OCI-LY3 (cell line): ENCODE data around the gene SLC8A1.

ENCODE experiments used
- H2AFZ ChIP-seq: fragments of 200-600, 300-600 bp; shearing (Covaris generic); 2 replicates; pipeline ENCODE4 v1.6.0; 2014; ENCODE audit warnings: antibody characterized with exemption, low read depth, low read length
- H3K27ac ChIP-seq: fragments of 200-600, 300-600 bp; sonication (generic); 2 replicates; pipeline ENCODE4 v1.5.1; 2014; ENCODE audit warnings: mild to moderate bottlenecking, low read length, moderate library complexity, mixed read lengths
- H3K27me3 ChIP-seq: fragments of 200-600, 300-600 bp; sonication (generic); 2 replicates; pipeline ENCODE4 v1.6.1; 2014; ENCODE audit warnings: low read depth, low read length, mixed read lengths
- H3K36me3 ChIP-seq: fragments of 200-600, 300-600 bp; sonication (generic); replicated peaks from 2 replicates; pipeline ENCODE3; 2014; ENCODE audit warnings: low read depth, low read length, mixed read lengths
- H3K4me1 ChIP-seq: fragments of 300-600, 200-600 bp; sonication (generic); 2 replicates; pipeline ENCODE4 v1.6.1; 2014; ENCODE audit warnings: low read length, mixed read lengths
- H3K4me2 ChIP-seq: fragments of 200-600, 300-600 bp; sonication (generic); 2 replicates; pipeline ENCODE4 v1.6.1; 2014; ENCODE audit warnings: low read length, mixed read lengths
- H3K4me3 ChIP-seq: fragments of 300-600, 200-600 bp; sonication (generic); 2 replicates; pipeline ENCODE4 v1.5.1; 2014; ENCODE audit warnings: antibody characterized with exemption, mild to moderate bottlenecking, low read length, moderate library complexity
- H3K79me2 ChIP-seq: fragments of 300-600, 200-600 bp; shearing (Covaris generic); 2 replicates; pipeline ENCODE4 v1.6.1; 2014; ENCODE audit warnings: mild to moderate bottlenecking, low read length, mixed read lengths
- H3K9ac ChIP-seq: fragments of 300-600, 200-600 bp; shearing (Covaris generic); 2 replicates; pipeline ENCODE4 v1.6.0; 2014; ENCODE audit warnings: mild to moderate bottlenecking, low read length, moderate library complexity
- H3K9me3 ChIP-seq: fragments of 200-600, 300-600 bp; shearing (Covaris generic); 2 replicates; pipeline ENCODE4 v1.6.1; 2014; ENCODE audit warnings: low read length, mixed read lengths; ENCODE audit not compliant: insufficient read depth
- H4K20me1 ChIP-seq: fragments of 200-600, 300-600 bp; sonication (generic); 2 replicates; pipeline ENCODE4 v1.6.1; 2016; ENCODE audit warnings: low read length, mixed read lengths; ENCODE audit not compliant: insufficient read depth
- EZH2phosphoT487 ChIP-seq: fragments of 200-600 bp; shearing (Covaris generic); IDR thresholded peaks from 2 replicates; pipeline ENCODE4 v1.6.1; 2018; ENCODE audit warnings: antibody characterized with exemption, mixed run types, low read depth
- TF ChIP-seq, protein P1 (sequence below): fragments of 200-600, 300-600 bp; sonication (generic); IDR thresholded peaks from 2 replicates; pipeline ENCODE4 v1.5.1; 2014; ENCODE audit warnings: antibody characterized with exemption, low read length, low read depth

The SLC8A1 gene

DNA sequence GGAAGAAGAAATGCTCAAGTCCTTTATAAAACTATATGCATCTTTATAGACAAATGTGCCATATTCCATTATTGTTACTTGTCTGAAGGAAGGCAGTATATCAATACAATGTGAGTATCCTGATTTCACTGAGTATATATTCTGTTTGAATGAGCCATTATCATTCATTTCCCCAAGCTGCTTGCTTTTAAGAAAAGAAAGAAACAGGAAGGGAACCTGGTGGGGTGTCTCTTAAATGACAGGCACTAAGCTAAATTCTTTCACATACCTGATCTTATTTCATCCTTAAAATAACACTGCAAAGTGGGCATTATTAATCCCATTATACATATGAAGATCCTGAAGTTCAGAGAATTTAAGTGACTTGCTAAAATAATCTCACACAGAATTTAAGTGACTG is 307.9 kb downstream of the SLC8A1 start:
- Histone ChIP-seq H3K27me3 (no peaks in the 10 kb centered on the region; the same call in 1 of the 2 replicates), H3K4me1 (no peaks in the 10 kb centered on the region), H2AFZ (no peak overlapping the region), H3K9ac (no peak overlapping the region), H3K27ac (no peak overlapping the region), H3K79me2 (no peaks in the 10 kb centered on the region), H3K36me3 (no peaks in the 10 kb centered on the region), H3K4me3 (no peak overlapping the region), H4K20me1 (no peaks in the 10 kb centered on the region), H3K9me3 (no peaks in the 10 kb centered on the region), H3K4me2 (no peak overlapping the region)
- TF ChIP-seq, protein P1, sequence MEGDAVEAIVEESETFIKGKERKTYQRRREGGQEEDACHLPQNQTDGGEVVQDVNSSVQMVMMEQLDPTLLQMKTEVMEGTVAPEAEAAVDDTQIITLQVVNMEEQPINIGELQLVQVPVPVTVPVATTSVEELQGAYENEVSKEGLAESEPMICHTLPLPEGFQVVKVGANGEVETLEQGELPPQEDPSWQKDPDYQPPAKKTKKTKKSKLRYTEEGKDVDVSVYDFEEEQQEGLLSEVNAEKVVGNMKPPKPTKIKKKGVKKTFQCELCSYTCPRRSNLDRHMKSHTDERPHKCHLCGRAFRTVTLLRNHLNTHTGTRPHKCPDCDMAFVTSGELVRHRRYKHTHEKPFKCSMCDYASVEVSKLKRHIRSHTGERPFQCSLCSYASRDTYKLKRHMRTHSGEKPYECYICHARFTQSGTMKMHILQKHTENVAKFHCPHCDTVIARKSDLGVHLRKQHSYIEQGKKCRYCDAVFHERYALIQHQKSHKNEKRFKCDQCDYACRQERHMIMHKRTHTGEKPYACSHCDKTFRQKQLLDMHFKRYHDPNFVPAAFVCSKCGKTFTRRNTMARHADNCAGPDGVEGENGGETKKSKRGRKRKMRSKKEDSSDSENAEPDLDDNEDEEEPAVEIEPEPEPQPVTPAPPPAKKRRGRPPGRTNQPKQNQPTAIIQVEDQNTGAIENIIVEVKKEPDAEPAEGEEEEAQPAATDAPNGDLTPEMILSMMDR, result no peak
- no peak for TF ChIP-seq EZH2phosphoT487

DNA sequence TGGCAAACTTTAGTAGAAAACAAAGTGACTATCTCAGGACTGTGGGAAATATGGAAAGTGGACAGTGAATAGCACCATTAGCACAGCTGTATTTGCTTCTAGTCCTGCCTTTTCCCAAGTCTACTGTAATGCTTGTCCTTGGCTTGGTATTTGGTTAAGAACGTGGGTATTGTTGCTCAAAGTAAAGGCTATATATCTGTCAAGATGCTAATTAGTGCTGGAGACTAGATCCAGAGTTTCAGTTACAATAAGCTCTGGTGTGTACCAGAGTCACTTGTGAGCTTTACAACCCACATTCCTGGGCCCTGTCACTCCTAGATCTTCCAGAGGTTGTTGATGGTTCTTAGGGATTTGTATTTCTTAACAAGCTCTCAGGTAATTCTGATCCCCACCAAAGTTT is 313.6 kb downstream of the SLC8A1 start:
- H3K27me3 ChIP-seq, result no peaks in the 10 kb centered on the region
- H3K79me2 ChIP-seq, result no peaks in the 10 kb centered on the region
- H3K9me3 ChIP-seq, result no peaks in the 10 kb centered on the region
- no peak overlapping the region for H3K4me3 ChIP-seq
- no peak for TF ChIP-seq EZH2phosphoT487
- TF ChIP-seq, protein P1, result no peak
- no peaks in the 10 kb centered on the region for H3K36me3 ChIP-seq
- H3K4me1 ChIP-seq, result no peaks in the 10 kb centered on the region
- H3K9ac ChIP-seq, result no peak overlapping the region
- H2AFZ ChIP-seq, result no peak overlapping the region
- H4K20me1 ChIP-seq, result no peaks in the 10 kb centered on the region
- H3K4me2 ChIP-seq, result no peak overlapping the region
- no peak overlapping the region for H3K27ac ChIP-seq

DNA sequence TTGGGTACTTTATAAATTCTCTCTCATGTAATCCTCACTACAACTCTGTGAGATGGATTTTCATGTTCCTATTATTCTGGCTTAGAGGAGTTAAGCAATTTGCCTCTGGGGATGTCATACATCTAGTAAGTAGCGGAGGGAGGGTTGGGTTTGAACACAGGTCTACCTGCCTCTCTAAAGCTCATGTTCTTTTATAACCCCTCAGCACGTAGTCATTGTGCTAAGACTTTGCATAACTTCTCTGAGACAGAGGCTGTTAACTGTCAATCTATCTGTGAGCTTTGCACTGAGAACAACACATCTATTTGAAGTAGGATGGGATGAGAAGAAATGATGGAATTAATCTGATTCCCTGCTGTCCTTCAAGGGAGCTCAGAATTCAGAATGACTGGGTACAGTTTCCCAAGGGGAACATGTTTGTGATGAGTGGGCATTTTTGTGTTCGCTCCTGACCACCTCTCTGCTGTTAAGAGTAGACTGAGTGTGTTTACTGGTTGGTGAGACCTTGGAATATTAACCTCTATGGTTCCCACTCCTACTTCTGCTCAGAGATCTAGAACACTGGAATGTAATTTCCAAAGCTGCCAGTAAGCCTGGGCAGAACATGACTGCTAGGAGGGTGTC is 320.7 kb downstream of the SLC8A1 start:
- H3K4me2 ChIP-seq, result no peak overlapping the region
- TF ChIP-seq EZH2phosphoT487, result no peak
- TF ChIP-seq, protein P1, result no peak
- H3K9me3 ChIP-seq, result no peaks in the 10 kb centered on the region
- no peak overlapping the region for H3K9ac ChIP-seq
- no peaks in the 10 kb centered on the region for H3K4me1 ChIP-seq
- H4K20me1 ChIP-seq, result no peaks in the 10 kb centered on the region
- H2AFZ ChIP-seq, result no peak overlapping the region
- H3K36me3 ChIP-seq, result no peaks in the 10 kb centered on the region
- H3K27ac ChIP-seq, result no peak overlapping the region
- no peak overlapping the region for H3K4me3 ChIP-seq
- no peaks in the 10 kb centered on the region for H3K27me3 ChIP-seq
- no peaks in the 10 kb centered on the region for H3K79me2 ChIP-seq

DNA sequence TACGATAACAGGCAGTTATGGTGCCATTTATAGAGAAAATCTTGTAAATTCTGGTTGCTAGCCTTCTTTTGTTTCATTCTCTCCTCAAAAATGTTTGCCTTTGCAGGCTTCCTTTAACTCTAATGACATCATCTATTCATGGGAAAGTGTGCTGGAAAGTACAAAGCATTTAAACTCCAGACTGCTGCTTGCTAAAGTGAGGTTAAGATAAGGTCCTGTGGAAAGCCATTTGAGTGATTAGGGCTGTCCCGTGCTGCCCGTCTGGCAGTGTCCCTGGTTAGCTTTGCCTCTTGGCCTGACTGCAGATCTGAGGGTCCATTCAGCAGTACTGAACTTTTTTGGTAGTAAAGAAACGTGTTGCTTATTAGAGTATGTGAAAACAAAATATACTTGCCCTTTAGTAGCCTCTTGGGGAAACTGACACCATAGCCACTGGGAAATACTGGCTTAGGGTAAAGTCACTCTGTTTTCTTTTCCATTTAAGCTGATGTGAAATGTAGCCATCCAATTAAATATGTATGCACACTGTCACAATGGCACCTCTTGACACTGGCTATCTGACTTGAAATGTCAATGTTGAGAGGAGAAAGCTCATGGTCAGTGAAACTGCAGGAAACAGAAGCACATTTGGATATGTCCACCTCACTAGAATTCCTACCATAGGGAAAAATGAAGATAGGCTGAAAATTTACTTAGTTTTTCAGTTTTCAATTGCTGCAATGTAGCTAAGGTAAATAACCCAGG is 321.5 kb downstream of the SLC8A1 start:
- no peaks in the 10 kb centered on the region for H4K20me1 ChIP-seq
- H3K79me2 ChIP-seq, result no peaks in the 10 kb centered on the region
- no peak overlapping the region for H2AFZ ChIP-seq
- no peak overlapping the region for H3K4me2 ChIP-seq
- H3K4me3 ChIP-seq, result no peak overlapping the region
- H3K4me1 ChIP-seq, result no peaks in the 10 kb centered on the region
- no peaks in the 10 kb centered on the region for H3K36me3 ChIP-seq
- H3K27ac ChIP-seq, result no peak overlapping the region
- TF ChIP-seq, protein P1, result no peak
- no peak for TF ChIP-seq EZH2phosphoT487
- no peaks in the 10 kb centered on the region for H3K27me3 ChIP-seq
- no peak overlapping the region for H3K9ac ChIP-seq
- no peaks in the 10 kb centered on the region for H3K9me3 ChIP-seq
